Mucosa of stomach (tissue), 1 donor: ENCODE data around the gene AKAP6.

Experiments
- H3K27me3 ChIP-seq: one replicate; pipeline ENCODE4 v1.7.0; 2013; ENCODE audit warnings: mild to moderate bottlenecking, low read length; ENCODE audit not compliant: control insufficient read depth, insufficient read depth
- H3K36me3 ChIP-seq: one replicate; pipeline ENCODE4 v1.7.0; 2013; ENCODE audit warnings: low read length; ENCODE audit not compliant: control insufficient read depth, insufficient read depth
- H3K4me1 ChIP-seq: one replicate; pipeline ENCODE4 v1.7.0; 2013; ENCODE audit warnings: mild to moderate bottlenecking, low read length; ENCODE audit not compliant: control insufficient read depth, insufficient read depth
- H3K4me3 ChIP-seq: one replicate; pipeline ENCODE4 v1.7.0; 2013; ENCODE audit warnings: low read length
- H3K9ac ChIP-seq: one replicate; pipeline ENCODE4 v1.7.0; 2013; ENCODE audit warnings: mild to moderate bottlenecking, low read length, moderate library complexity
- H3K9me3 ChIP-seq: one replicate; pipeline ENCODE4 v1.7.0; 2013; ENCODE audit warnings: mild to moderate bottlenecking, low read length, moderate library complexity; ENCODE audit not compliant: control insufficient read depth
- donor health status: Pancreatic carcinoma.

The AKAP6 gene

GRCh38 chr14:32661216-32661615 is 332.1 kb downstream of the AKAP6 start:
- no peaks in the 10 kb centered on the region for H3K27me3 ChIP-seq
- H3K4me3 ChIP-seq, result no peak overlapping the region
- H3K36me3 ChIP-seq, result no peaks in the 10 kb centered on the region
- H3K4me1 ChIP-seq, result no peaks in the 10 kb centered on the region
- H3K9me3 ChIP-seq, result no peaks in the 10 kb centered on the region
- no peak overlapping the region for H3K9ac ChIP-seq

GRCh38 chr14:32662211-32662610 is 333.1 kb downstream of the AKAP6 start:
- no peaks in the 10 kb centered on the region for H3K4me1 ChIP-seq
- H3K36me3 ChIP-seq, result no peaks in the 10 kb centered on the region
- no peaks in the 10 kb centered on the region for H3K27me3 ChIP-seq
- no peak overlapping the region for H3K4me3 ChIP-seq
- H3K9me3 ChIP-seq, result no peaks in the 10 kb centered on the region
- H3K9ac ChIP-seq, result no peak overlapping the region

GRCh38 chr14:32666308-32666707 is 337.2 kb downstream of the AKAP6 start:
- H3K27me3 ChIP-seq, result no peaks in the 10 kb centered on the region
- H3K36me3 ChIP-seq, result no peaks in the 10 kb centered on the region
- no peak overlapping the region for H3K4me3 ChIP-seq
- no peaks in the 10 kb centered on the region for H3K9me3 ChIP-seq
- H3K9ac ChIP-seq, result no peak overlapping the region
- no peaks in the 10 kb centered on the region for H3K4me1 ChIP-seq

GRCh38 chr14:32667287-32667686 is 338.2 kb downstream of the AKAP6 start:
- no peaks in the 10 kb centered on the region for H3K27me3 ChIP-seq
- no peaks in the 10 kb centered on the region for H3K4me1 ChIP-seq
- no peak overlapping the region for H3K4me3 ChIP-seq
- no peaks in the 10 kb centered on the region for H3K36me3 ChIP-seq
- no peaks in the 10 kb centered on the region for H3K9me3 ChIP-seq
- H3K9ac ChIP-seq, result no peak overlapping the region

- no peak overlapping the region for H3K4me3 ChIP-seq
- H3K9ac ChIP-seq, result no peak overlapping the region
- no peaks in the 10 kb centered on the region for H3K36me3 ChIP-seq
- H3K27me3 ChIP-seq, result no peaks in the 10 kb centered on the region
- no peaks in the 10 kb centered on the region for H3K4me1 ChIP-seq
- no peaks in the 10 kb centered on the region for H3K9me3 ChIP-seq
These were observed 338.7 kb downstream of the AKAP6 start for GRCh38 chr14:32667791-32668190.

- Histone ChIP-seq H3K4me1 (no peaks in the 10 kb centered on the region), H3K4me3 (no peak overlapping the region), H3K36me3 (no peaks in the 10 kb centered on the region), H3K27me3 (no peaks in the 10 kb centered on the region), H3K9me3 (no peaks in the 10 kb centered on the region), H3K9ac (no peak overlapping the region)
These were observed 340.3 kb downstream of the AKAP6 start for GRCh38 chr14:32669391-32669790.

GRCh38 chr14:32675433-32675832 is 346.3 kb downstream of the AKAP6 start:
- no peak overlapping the region for H3K4me3 ChIP-seq
- H3K27me3 ChIP-seq, result no peaks in the 10 kb centered on the region
- no peaks in the 10 kb centered on the region for H3K36me3 ChIP-seq
- no peaks in the 10 kb centered on the region for H3K9me3 ChIP-seq
- H3K4me1 ChIP-seq, result no peaks in the 10 kb centered on the region
- H3K9ac ChIP-seq, result no peak overlapping the region

- no peak overlapping the region for H3K9ac ChIP-seq
- no peaks in the 10 kb centered on the region for H3K4me1 ChIP-seq
- H3K4me3 ChIP-seq, result no peak overlapping the region
- no peaks in the 10 kb centered on the region for H3K27me3 ChIP-seq
- H3K9me3 ChIP-seq, result no peaks in the 10 kb centered on the region
- H3K36me3 ChIP-seq, result no peaks in the 10 kb centered on the region
These were observed 348.2 kb downstream of the AKAP6 start for GRCh38 chr14:32677129-32677780.

GRCh38 chr14:32678088-32678487 is 349.0 kb downstream of the AKAP6 start:
- Histone ChIP-seq H3K36me3 (no peaks in the 10 kb centered on the region), H3K9ac (no peak overlapping the region), H3K27me3 (no peaks in the 10 kb centered on the region), H3K4me1 (no peaks in the 10 kb centered on the region), H3K9me3 (no peaks in the 10 kb centered on the region), H3K4me3 (no peak overlapping the region)

GRCh38 chr14:32679927-32680612 is 351.0 kb downstream of the AKAP6 start:
- H3K36me3 ChIP-seq, result no peaks in the 10 kb centered on the region
- no peak overlapping the region for H3K9ac ChIP-seq
- H3K9me3 ChIP-seq, result no peaks in the 10 kb centered on the region

GRCh38 chr14:32681598-32681997 is 352.5 kb downstream of the AKAP6 start:
- H3K27me3 ChIP-seq, result no peaks in the 10 kb centered on the region
- no peaks in the 10 kb centered on the region for H3K4me1 ChIP-seq
- H3K9me3 ChIP-seq, result no peaks in the 10 kb centered on the region
- H3K4me3 ChIP-seq, result no peak overlapping the region
- H3K9ac ChIP-seq, result no peak overlapping the region
- no peaks in the 10 kb centered on the region for H3K36me3 ChIP-seq

More at GRCh38 chr14:32679927-32680612, 351.0 kb downstream of the AKAP6 start:
- no peak overlapping the region for H3K4me3 ChIP-seq
- H3K27me3 ChIP-seq, result no peaks in the 10 kb centered on the region
- H3K4me1 ChIP-seq, result no peaks in the 10 kb centered on the region

GRCh38 chr14:32682214-32682613 is 353.1 kb downstream of the AKAP6 start:
- Histone ChIP-seq H3K9me3 (no peaks in the 10 kb centered on the region), H3K36me3 (no peaks in the 10 kb centered on the region), H3K4me1 (no peaks in the 10 kb centered on the region)

More at GRCh38 chr14:32682214-32682613, 353.1 kb downstream of the AKAP6 start:
- Histone ChIP-seq H3K27me3 (no peaks in the 10 kb centered on the region), H3K9ac (no peak overlapping the region), H3K4me3 (no peak overlapping the region)
